IMR-90 (cell line): ENCODE results near the gene SLC35F3. TPM values are rescaled to one million over a fixed set of nuclear protein-coding genes. Genes with fewer than 3 reads are reported as not detected.

Experiments used
- ATAC-seq: fragments of 200-7000 bp; cut with Tn5 transposase; 2 replicates; pipeline ENCODE4 v1.9.1; 2020; ENCODE audit warnings: low read depth, mild to moderate bottlenecking, moderate library complexity
- BruUV-seq: library from RNA; stranded (reverse); fragments of 400-500 nt; replicated peaks from 2 replicates; lab custom pipeline; 2021; lab: Mats Ljungman, UMichigan
- CTCF ChIA-PET: fragments of 300-600 bp; formaldehyde crosslinking; extraction: SDS; loops from one replicate; lab custom pipeline; 2021; ENCODE audit warnings: antibody characterized with exemption; lab: Yijun Ruan, JAX
- POLR2A ChIA-PET: fragments of 300-600 bp; sonication (Branson Sonifier 250); formaldehyde crosslinking; loops from one replicate; lab custom pipeline; 2022; ENCODE audit warnings: antibody characterized with exemption; ENCODE audit not compliant: unreplicated experiment; lab: Charles Lee
- DNase-seq: peaks from one replicate; pipeline ENCODE4 v3.0.0; 2013
- H2AFZ ChIP-seq: replicated peaks from 2 replicates; pipeline ENCODE3; 2013; ENCODE audit warnings: low read length, mild to moderate bottlenecking; ENCODE audit not compliant: poor library complexity
- H2AK5ac ChIP-seq: 2 replicates; pipeline ENCODE4 v1.6.1; 2013; ENCODE audit warnings: low read depth, low read length, inconsistent platforms
- H2AK9ac ChIP-seq: replicated peaks from 2 replicates; pipeline ENCODE3; 2013; ENCODE audit warnings: mild to moderate bottlenecking, low read depth, low read length, moderate library complexity; ENCODE audit not compliant: poor library complexity
- H2BK120ac ChIP-seq: 2 replicates; pipeline ENCODE4 v1.6.1; 2013; ENCODE audit warnings: low read depth, low read length, inconsistent platforms
- H2BK15ac ChIP-seq: 3 replicates; pipeline ENCODE4 v1.6.1; 2013; ENCODE audit warnings: low read depth, low read length, inconsistent platforms
- H2BK20ac ChIP-seq: 2 replicates; pipeline ENCODE4 v1.6.1; 2013; ENCODE audit warnings: low read depth, mild to moderate bottlenecking, inconsistent platforms, low read length, moderate library complexity
- H2BK5ac ChIP-seq: 2 replicates; pipeline ENCODE4 v1.6.1; 2013; ENCODE audit warnings: mild to moderate bottlenecking, low read depth, low read length, inconsistent platforms; ENCODE audit not compliant: poor library complexity, severe bottlenecking
- H3K14ac ChIP-seq: replicated peaks from 2 replicates; pipeline ENCODE4 v1.6.1; 2013; ENCODE audit warnings: low read depth, low read length, inconsistent platforms
- H3K18ac ChIP-seq: 2 replicates; pipeline ENCODE4 v1.6.1; 2013; ENCODE audit warnings: low read depth, low read length, control low read depth
- H3K23ac ChIP-seq: 2 replicates; pipeline ENCODE4 v1.6.1; 2013; ENCODE audit warnings: low read depth, low read length, inconsistent platforms
- H3K27ac ChIP-seq: 2 replicates; pipeline ENCODE4 v1.5.1; 2013; ENCODE audit warnings: mild to moderate bottlenecking, control low read depth, low read length; ENCODE audit not compliant: insufficient read depth
- H3K27me3 ChIP-seq: 2 replicates; pipeline ENCODE4 v1.6.1; 2013; ENCODE audit warnings: low read length; ENCODE audit not compliant: control insufficient read depth, insufficient read depth
- H3K36me3 ChIP-seq: 2 replicates; pipeline ENCODE4 v1.6.1; 2013; ENCODE audit warnings: low read length, mixed read lengths; ENCODE audit not compliant: control insufficient read depth, insufficient read depth
- H3K4ac ChIP-seq: 2 replicates; pipeline ENCODE4 v1.6.1; 2013; ENCODE audit warnings: low read depth, low read length, inconsistent platforms
- H3K4me1 ChIP-seq: 2 replicates; pipeline ENCODE4 v1.6.1; 2013; ENCODE audit warnings: low read length, mixed read lengths; ENCODE audit not compliant: control insufficient read depth, insufficient read depth
- H3K4me2 ChIP-seq: 2 replicates; pipeline ENCODE4 v1.6.1; 2013; ENCODE audit warnings: low read depth, mild to moderate bottlenecking, control low read depth, low read length, moderate library complexity
- H3K4me3 ChIP-seq: 2 replicates; pipeline ENCODE4 v1.5.1; 2013; ENCODE audit warnings: low read depth, mild to moderate bottlenecking, control low read depth, low read length, moderate library complexity; ENCODE audit not compliant: insufficient read depth
- H3K56ac ChIP-seq: 2 replicates; pipeline ENCODE4 v1.6.1; 2013; ENCODE audit warnings: low read length, inconsistent platforms; ENCODE audit not compliant: insufficient read depth; ENCODE audit errors: extremely low read depth
- H3K79me1 ChIP-seq, 2 experiments: 2 replicates each; pipeline ENCODE4 v1.6.1; 2013; ENCODE audit warnings: low read length in 2 of 2, inconsistent platforms in 1 of 2, low read depth in 1 of 2
- H3K9ac ChIP-seq: 2 replicates; pipeline ENCODE4 v1.6.1; 2013; ENCODE audit warnings: low read depth, low read length, control low read depth
- H3K9me1 ChIP-seq: 2 replicates; pipeline ENCODE4 v1.6.1; 2013; ENCODE audit warnings: low read length, inconsistent platforms; ENCODE audit not compliant: insufficient read depth
- H3K9me3 ChIP-seq: 2 replicates; pipeline ENCODE4 v1.6.1; 2013; ENCODE audit warnings: low read length; ENCODE audit not compliant: control insufficient read depth, insufficient read depth
- H4K20me1 ChIP-seq: 2 replicates; pipeline ENCODE4 v1.6.1; 2013; ENCODE audit warnings: low read length, inconsistent platforms; ENCODE audit not compliant: insufficient read depth
- H4K5ac ChIP-seq: 2 replicates; pipeline ENCODE4 v1.6.1; 2013; ENCODE audit warnings: mild to moderate bottlenecking, low read depth, low read length, control low read depth
- H4K8ac ChIP-seq, 2 experiments: 2 replicates each; pipeline ENCODE4 v1.6.1; 2013; ENCODE audit warnings: low read depth in 2 of 2, low read length in 2 of 2, control low read depth in 1 of 2, inconsistent platforms in 1 of 2
- H4K91ac ChIP-seq: 2 replicates; pipeline ENCODE4 v1.6.1; 2013; ENCODE audit warnings: low read depth, low read length, inconsistent platforms; ENCODE audit not compliant: insufficient read depth
- CEBPB ChIP-seq: IDR thresholded peaks from 2 replicates; pipeline ENCODE4 v1.6.1; 2012; ENCODE audit warnings: low read depth, low read length, improper control_type of control experiment
- MXI1 ChIP-seq: IDR thresholded peaks from 2 replicates; pipeline ENCODE4 v1.6.1; 2012; ENCODE audit warnings: low read depth, mild to moderate bottlenecking, low read length, moderate library complexity, borderline replicate concordance
- RAD21 ChIP-seq: IDR thresholded peaks from 2 replicates; pipeline ENCODE4 v1.6.1; 2012; ENCODE audit warnings: low read length, improper control_type of control experiment
- SMC3 ChIP-seq: fragments of 150-350 bp; IDR thresholded peaks from 2 replicates; pipeline ENCODE4 v1.6.1; 2016; ENCODE audit warnings: low read depth, mild to moderate bottlenecking, antibody characterized with exemption, low read length, moderate library complexity
- WGBS, 2 experiments: methylation state at CpG; one replicate each; pipeline versions ENCODE4 v1.1.5 to v1.1.7; 2013; ENCODE audit warnings: missing lambda C conversion rate in 2 of 2; ENCODE audit not compliant: insufficient read length in 1 of 2; ENCODE audit errors: extremely low coverage in 2 of 2; 5-methylcytosine and 5-hydroxymethylcytosine counted together
- dilution Hi-C: fragments of 300-500 bp; cut with HindIII; formaldehyde crosslinking; loops from one replicate; pipeline ENCODE4 v1.14.3; 2018; ENCODE audit warnings: low sequenced_read_pairs; ENCODE audit not compliant: unreplicated experiment
- in situ Hi-C: fragments of 300-500 bp; cut with MboI; formaldehyde crosslinking; loops from 3 replicates; pipeline ENCODE4 v1.14.3; 2019; ENCODE audit warnings: low sequenced_read_pairs, inconsistent platforms, mixed read lengths
- intact Hi-C: fragments of 100-400 bp; cut with micrococcal nuclease; formaldehyde crosslinking; loops from 2 replicates; pipeline ENCODE4 v1.10.0; 2022
- polyA plus RNA-seq, 3 experiments: library from polyadenylated mRNA; depleted of rRNA; stranded (reverse); fragments of >200 nt; gene quantifications; 2 replicates each; pipeline ENCODE4 v1.2.3, GENCODE V29; 2012; ENCODE audit warnings: low replicate concordance in 1 of 3
- total RNA-seq: library from RNA; depleted of rRNA; stranded (reverse); fragments of >200 nt; gene quantifications from 2 replicates; pipeline ENCODE4 v1.2.3, GENCODE V29; 2012
- TF ChIP-seq, protein P1 (sequence below): conservative IDR thresholded peaks from 2 replicates; pipeline ENCODE4 v1.5.1; 2012; ENCODE audit warnings: mild to moderate bottlenecking, low read depth, low read length, improper control_type of control experiment
- TF ChIP-seq, protein P2 (sequence below): fragments of 150-350 bp; IDR thresholded peaks from 2 replicates; pipeline ENCODE4 v1.6.1; 2016; ENCODE audit warnings: low read depth, mild to moderate bottlenecking, low read length, moderate library complexity, borderline replicate concordance
- TF ChIP-seq, protein P3 (sequence below): fragments of 150-350 bp; IDR thresholded peaks from 2 replicates; pipeline ENCODE4 v1.6.1; 2017; ENCODE audit warnings: mild to moderate bottlenecking, antibody characterized with exemption, low read length, low read depth

The SLC35F3 gene
- total and polyA plus RNA-seq, 2 of the 4 experiments (the other 2 are of a cell fraction) = under 0.01 to 0.17 TPM

DNA sequence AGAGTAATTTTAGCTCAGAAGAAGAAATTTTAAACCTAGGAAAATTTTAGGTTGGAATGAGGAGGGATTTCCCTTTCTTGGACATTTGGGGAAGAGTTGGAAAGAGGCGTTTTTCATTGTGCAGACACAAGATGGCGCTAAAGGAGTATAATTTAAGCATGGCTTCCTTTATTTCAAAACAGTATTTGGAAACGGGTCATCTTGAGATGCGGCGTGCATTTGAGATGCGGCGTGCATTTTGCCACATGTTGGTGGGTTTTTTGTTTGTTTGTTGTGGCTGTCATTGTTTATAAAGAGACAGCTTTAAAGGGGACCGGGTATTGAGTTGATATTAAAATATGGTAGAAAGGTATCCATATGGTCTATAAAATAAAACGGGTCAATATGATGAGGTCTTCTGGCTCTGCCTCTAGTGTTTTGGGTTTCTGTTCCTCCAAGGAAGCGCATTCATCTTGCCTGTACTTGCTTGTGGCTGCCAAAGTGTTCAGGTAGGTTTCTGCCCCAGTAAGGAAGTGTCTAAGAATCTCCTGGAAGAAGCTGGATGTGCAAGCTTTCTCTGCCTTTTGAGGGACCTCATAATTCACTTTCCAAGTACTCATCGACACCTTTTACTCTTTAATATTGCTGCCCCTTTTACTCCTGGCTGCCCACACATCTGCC, 210.3 kb downstream of the SLC35F3 start:
- Histone ChIP-seq H3K9me3 (no peaks in the 10 kb centered on the region), H4K20me1 (no peaks in the 10 kb centered on the region), H4K8ac (no peak overlapping the region), H2AFZ (peak overlapping the region; percentile 79), H2BK5ac (no peak overlapping the region), H3K9ac (no peak overlapping the region), H2AK5ac (no peak overlapping the region), H4K91ac (no peak overlapping the region), H2BK20ac (no peak overlapping the region), H3K27me3 (no peaks in the 10 kb centered on the region), H3K36me3 (no peaks in the 10 kb centered on the region), H3K4ac (no peak overlapping the region), H3K79me1 (no peaks in the 10 kb centered on the region), H3K4me1 (no peaks in the 10 kb centered on the region), H3K4me2 (peak overlapping the region; percentile 58), H4K5ac (no peak overlapping the region), H3K18ac (no peak overlapping the region), H2BK15ac (no peak overlapping the region), H3K9me1 (no peaks in the 10 kb centered on the region), H3K23ac (no peak overlapping the region), H2BK120ac (no peak overlapping the region), H3K27ac (no peak overlapping the region), H3K4me3 (peak overlapping the region; percentile 25; the same call in 1 of the 2 replicates), H2AK9ac (no peak overlapping the region), H3K56ac (no peak overlapping the region), H3K14ac (no peak overlapping the region)
- in situ Hi-C loops = loop anchor here (25.0 kb wide), 1 partner anchor 473 kb away; no protein-coding TSS in a partner anchor
- CTCF ChIA-PET = interaction anchor here (0.6 to 1.2 kb wide), 4 partner anchors 9 to 1011 kb away, joined by 3 to 12 read pairs (median 5); no protein-coding TSS in a partner anchor
- POLR2A ChIA-PET = no interaction called here
- TF ChIP-seq, protein P1, sequence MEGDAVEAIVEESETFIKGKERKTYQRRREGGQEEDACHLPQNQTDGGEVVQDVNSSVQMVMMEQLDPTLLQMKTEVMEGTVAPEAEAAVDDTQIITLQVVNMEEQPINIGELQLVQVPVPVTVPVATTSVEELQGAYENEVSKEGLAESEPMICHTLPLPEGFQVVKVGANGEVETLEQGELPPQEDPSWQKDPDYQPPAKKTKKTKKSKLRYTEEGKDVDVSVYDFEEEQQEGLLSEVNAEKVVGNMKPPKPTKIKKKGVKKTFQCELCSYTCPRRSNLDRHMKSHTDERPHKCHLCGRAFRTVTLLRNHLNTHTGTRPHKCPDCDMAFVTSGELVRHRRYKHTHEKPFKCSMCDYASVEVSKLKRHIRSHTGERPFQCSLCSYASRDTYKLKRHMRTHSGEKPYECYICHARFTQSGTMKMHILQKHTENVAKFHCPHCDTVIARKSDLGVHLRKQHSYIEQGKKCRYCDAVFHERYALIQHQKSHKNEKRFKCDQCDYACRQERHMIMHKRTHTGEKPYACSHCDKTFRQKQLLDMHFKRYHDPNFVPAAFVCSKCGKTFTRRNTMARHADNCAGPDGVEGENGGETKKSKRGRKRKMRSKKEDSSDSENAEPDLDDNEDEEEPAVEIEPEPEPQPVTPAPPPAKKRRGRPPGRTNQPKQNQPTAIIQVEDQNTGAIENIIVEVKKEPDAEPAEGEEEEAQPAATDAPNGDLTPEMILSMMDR = peak; percentile 76
- TF ChIP-seq MXI1 (0 out of 2 replicates have a peak, but pooled peaks have one; percentile 58), RAD21 (peak; percentile 69), CEBPB (0 out of 2 replicates have a peak, but pooled peaks have one; percentile 25), SMC3 (peak; percentile 42; the same call in 1 of the 2 replicates)
- TF ChIP-seq, protein P2, sequence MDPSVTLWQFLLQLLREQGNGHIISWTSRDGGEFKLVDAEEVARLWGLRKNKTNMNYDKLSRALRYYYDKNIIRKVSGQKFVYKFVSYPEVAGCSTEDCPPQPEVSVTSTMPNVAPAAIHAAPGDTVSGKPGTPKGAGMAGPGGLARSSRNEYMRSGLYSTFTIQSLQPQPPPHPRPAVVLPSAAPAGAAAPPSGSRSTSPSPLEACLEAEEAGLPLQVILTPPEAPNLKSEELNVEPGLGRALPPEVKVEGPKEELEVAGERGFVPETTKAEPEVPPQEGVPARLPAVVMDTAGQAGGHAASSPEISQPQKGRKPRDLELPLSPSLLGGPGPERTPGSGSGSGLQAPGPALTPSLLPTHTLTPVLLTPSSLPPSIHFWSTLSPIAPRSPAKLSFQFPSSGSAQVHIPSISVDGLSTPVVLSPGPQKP = no peak
- TF ChIP-seq, protein P3, sequence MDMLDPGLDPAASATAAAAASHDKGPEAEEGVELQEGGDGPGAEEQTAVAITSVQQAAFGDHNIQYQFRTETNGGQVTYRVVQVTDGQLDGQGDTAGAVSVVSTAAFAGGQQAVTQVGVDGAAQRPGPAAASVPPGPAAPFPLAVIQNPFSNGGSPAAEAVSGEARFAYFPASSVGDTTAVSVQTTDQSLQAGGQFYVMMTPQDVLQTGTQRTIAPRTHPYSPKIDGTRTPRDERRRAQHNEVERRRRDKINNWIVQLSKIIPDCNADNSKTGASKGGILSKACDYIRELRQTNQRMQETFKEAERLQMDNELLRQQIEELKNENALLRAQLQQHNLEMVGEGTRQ = no peak
- intact Hi-C loops = loop anchor here (1.0 to 10.0 kb wide), 5 partner anchors 196 to 980 kb away; partner anchors contain the start of gene TARBP1
- BruUV-seq = no TSS peak
- DNase-seq (peak; percentile 59), ATAC-seq (peak; percentile 87)
- 0% methylated on average over 5 of the region's 11 CpGs; no CpG with 5 or more reads in 1 of the 2 experiments for WGBS, 2 experiments
- dilution Hi-C loops = no loop called here
